ENCODE data around the gene NCAN. TPM values are rescaled to one million over a fixed set of nuclear protein-coding genes. Genes with fewer than 3 reads are reported as not detected.
A peak's percentile ranks its signal among the peaks of the same experiment; 100 is the strongest.

Gene NCAN
- total RNA-seq, 8 experiments from 2014 or later, result 7.1 to 211 (median 27.4) TPM

DNA sequence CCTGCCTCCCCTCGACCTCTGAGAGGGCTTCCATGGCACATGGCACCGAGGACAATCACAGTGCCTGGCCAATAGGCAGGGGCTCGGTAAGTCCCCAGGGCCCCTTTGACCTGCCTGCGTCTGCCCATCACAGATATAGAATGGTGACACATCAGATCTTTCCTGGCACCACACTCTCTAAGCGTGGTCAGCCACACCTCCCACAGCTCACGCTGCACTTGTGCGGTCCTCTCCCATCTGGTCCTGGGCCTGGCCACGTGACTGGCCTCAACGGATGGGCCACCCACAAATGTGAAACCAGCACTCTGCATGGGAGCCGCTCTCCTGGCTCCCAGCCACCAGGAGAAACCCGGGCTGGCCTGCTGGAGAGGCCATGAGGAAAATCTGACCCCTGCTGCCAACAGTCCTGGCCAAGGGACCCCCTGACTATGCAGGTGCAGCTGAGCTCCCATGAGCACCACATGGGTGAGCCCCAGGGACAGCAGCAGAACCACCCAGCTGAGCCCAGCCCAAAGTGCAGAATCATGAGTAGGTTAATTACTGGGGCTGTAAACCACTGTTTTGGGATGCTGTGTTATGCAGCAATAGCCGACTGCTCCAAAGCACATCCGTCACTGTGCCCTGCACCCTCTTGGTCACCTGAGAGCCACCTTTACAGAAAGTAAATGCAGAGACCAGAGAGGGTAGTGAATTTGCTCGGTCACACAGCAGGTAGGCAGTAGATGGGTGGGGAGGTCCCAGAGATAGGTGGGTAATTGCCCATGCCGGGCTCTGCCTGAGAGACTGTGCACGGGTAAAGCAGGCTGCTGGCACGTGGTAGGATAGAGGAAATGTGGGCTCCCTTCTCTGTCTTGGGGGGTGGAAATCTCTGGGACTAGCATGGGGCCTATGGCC, 32.0 kb upstream of the NCAN start:
- Histone ChIP-seq H3K4me1 (replicated peaks in 1 of 2) (no peaks in the 10 kb centered on the region), H3K27ac (no peak overlapping the region), H3K4me3 (no peak overlapping the region)
- 50 to 100% (median 91%) methylated on average over 1 to 7 of the region's 17 CpGs; no CpG with 5 or more reads in 2 of the 10 experiments for WGBS, 10 experiments
- in situ Hi-C loops (cut with MboI; ENCODE audit: low pct_unique_long_range_greater_than_20kb in 2 of 9, low sequenced_read_pairs in 9 of 9, unreplicated experiment in 9 of 9), result no loop called here
- ATAC-seq (replicated peaks in 6 of 8), result peak in 2 of 8 experiments; percentile 12 to 71

DNA sequence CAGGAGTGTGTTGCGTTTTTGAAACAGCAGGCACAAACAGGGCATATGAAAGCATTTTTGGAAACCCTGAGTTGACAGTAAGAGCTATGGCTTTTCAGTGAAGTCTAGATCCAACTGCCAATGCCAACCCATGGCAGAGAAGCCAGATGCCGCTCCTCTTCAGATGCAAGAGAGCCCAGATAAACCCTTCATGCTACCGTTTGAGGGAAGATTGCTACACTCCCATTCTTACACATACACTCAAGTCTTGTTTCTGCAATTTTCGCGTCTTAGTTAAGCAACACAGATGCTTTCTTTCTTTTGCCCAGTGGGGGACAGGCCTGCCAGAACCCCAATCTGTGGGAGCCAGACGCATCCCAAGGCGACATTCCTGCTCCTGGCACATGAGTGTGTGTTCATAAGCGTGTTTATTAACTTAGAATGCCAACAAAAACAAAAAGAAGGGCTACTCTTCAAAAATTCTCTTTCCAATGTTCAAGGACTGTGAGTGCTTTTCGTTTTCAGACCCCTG, 30.2 kb upstream of the NCAN start:
- 68 to 100% (median 91%) methylated on average over 1 to 8 of the region's 9 CpGs; no CpG with 5 or more reads in 2 of the 10 experiments for WGBS, 10 experiments
- ATAC-seq (replicated peaks in 6 of 8), result no peak
- Histone ChIP-seq H3K4me1 (replicated peaks in 1 of 2) (no peaks in the 10 kb centered on the region), H3K4me3 (no peak overlapping the region), H3K27ac (no peak overlapping the region)
- in situ Hi-C loops (cut with MboI; ENCODE audit: low pct_unique_long_range_greater_than_20kb in 2 of 9, low sequenced_read_pairs in 9 of 9, unreplicated experiment in 9 of 9), result no loop called here

DNA sequence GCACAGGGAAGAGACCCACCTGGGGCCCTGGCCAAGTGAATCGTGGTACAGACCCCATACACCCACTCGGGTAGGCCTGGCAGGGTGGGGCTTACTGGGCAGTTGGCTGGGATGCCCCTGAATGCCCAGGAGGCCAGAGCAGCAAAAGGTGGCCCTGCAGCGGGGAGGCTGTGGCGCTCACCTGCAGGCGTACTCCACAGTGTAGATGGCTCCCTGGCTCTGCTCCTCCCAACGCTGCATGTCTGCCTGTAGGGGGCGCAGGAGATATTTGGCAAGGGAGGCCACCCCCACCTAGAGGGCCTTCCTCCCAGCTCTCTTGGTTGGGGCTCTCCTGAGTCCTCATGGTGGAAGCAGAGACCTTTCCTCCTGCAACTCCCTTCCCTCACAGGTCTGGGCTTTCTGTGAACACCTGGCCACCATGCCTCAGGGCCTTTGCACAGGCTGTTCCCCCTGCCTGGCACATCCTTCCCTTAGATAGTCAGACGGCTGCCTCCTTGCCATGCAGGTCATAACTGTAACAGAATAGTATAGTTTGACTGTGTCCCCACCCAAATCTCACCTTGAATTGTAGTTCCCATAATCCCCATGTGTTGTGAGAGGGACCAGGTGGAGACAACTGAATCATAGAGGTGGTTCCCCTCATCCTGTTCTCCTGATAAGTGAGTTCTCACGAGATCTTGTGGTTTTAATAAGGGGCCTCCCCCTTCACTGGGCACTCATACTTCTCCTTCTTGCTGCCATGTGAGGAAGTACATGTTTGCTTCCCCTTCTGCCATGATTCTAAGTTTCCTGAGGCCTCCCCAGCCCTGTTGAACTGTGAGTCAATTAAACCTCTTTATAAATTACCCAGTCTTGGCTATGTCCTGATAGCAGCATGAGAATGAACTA, 25.7 kb upstream of the NCAN start:
- H3K4me3 ChIP-seq, result no peak overlapping the region
- H3K27ac ChIP-seq, result no peak overlapping the region
- H3K4me1 ChIP-seq (replicated peaks in 1 of 2), result peaks cover 2 to 4% of the 10 kb centered on the region in 2 donors
- WGBS, 10 experiments, result 72 to 100% (median 80%) methylated on average over 1 to 5 of the region's 9 CpGs; no CpG with 5 or more reads in 7 of the 10 experiments
- ATAC-seq (replicated peaks in 6 of 8), result peak in 6 of 8 experiments; percentile 13 to 100 (median 66)
- in situ Hi-C loops (cut with MboI; ENCODE audit: low pct_unique_long_range_greater_than_20kb in 2 of 9, low sequenced_read_pairs in 9 of 9, unreplicated experiment in 9 of 9), result no loop called here

DNA sequence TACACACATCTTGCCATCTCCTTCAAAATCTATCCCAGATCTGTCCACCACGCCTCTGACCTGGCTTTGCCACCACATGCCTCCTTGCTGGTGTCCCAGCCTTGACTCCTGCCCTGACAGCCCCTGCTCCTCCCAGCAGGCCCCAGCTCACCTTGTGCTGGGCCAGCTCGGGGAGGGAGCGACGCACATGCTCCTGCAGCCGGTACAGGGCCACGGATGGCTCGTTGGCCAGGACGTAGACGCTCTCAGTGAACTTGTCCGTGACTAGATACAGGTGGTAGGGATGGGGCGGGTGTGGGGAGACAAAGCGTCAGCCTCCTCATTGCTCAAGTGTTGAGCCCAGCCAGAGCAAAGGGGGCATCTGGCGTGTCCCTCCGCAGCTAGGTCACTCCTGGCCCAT, 25.0 kb upstream of the NCAN start:
- in situ Hi-C loops (cut with MboI; ENCODE audit: low pct_unique_long_range_greater_than_20kb in 2 of 9, low sequenced_read_pairs in 9 of 9, unreplicated experiment in 9 of 9), result no loop called here
- Histone ChIP-seq H3K4me3 (no peak overlapping the region), H3K4me1 (replicated peaks in 1 of 2) (peaks cover 4 to 5% of the 10 kb centered on the region in 2 donors), H3K27ac (no peak overlapping the region)
- 80 to 100% (median 88%) methylated on average over 1 to 4 of the region's 14 CpGs; no CpG with 5 or more reads in 6 of the 10 experiments for WGBS, 10 experiments
- ATAC-seq (replicated peaks in 6 of 8), result no peak

DNA sequence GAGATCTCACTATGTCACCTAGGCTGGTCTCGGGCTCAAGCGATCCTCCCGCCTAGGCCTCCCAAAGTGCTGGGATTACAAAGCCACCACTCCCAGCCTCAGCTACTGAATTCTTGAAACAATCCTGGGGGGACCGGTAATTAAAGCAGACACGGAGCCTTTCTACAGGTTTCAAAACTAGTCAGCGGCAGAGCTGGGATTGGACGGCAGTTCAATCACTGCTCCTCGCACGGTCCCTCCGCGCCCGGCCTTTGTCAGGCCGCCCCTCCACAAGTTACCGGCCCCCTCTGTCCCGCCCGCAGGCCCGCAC, 20.0 kb upstream of the NCAN start:
- Histone ChIP-seq H3K27ac (peak overlapping the region; percentile 86 to 92), H3K4me3 (peak overlapping the region; percentile 69 to 99 (median 87)), H3K4me1 (replicated peaks in 1 of 2) (peaks cover 5 to 7% of the 10 kb centered on the region in 2 donors)
- in situ Hi-C loops (cut with MboI; ENCODE audit: low pct_unique_long_range_greater_than_20kb in 2 of 9, low sequenced_read_pairs in 9 of 9, unreplicated experiment in 9 of 9), result no loop called here
- WGBS, 10 experiments, result 0% methylated on average over 3 to 8 of the region's 17 CpGs; no CpG with 5 or more reads in 7 of the 10 experiments
- peak in 2 of 8 experiments; percentile 3 to 5 for ATAC-seq (replicated peaks in 6 of 8)

DNA sequence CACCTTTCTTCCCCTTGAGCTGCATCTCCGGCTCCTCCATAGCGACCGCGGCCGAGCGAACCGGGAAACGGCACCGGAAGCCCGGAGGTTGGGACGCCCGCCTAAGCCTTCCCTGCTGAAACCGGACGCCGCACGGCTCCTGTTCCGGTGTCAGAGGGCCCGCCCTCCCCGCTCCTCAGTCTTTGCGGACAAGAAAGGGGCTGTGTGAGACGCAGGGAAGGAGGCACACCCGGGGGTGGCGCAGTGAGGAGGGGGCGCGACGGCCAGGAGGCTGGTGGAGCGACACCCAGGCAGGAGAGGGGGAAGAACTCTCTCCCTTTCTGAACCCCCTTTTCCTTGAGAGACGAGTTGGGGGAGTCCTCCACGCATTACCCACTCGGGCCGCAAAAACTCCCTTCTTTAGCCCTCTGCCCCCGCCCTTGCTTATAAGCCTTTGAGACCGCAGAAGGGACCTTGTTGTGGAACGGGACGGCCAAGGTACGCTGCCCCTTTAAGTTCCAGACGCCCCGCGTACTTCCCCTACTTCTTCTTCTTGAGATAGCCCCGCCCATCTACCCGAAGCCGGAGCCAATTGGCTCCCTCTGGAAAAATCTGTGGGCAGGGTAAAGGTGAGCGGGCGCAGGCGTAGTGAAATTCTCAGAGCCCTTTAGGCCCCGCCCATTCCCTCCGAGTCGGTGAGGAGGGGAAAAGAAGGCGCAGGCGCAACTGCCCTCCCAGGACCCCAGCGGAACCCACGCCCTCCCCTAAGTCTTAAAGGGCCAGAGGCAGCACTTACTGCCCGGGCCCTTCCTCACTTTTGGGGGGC, 19.5 kb upstream of the NCAN start, which contains the start of the genes BORCS8 and RFXANK:
Gene BORCS8 (minus strand): TSS at position 75 of the 805 bp plus-strand sequence. CDS start 35 bp downstream, at position 40.
Gene RFXANK (plus strand): TSS at position 181 of the 805 bp plus-strand sequence. CDS start 1,689 bp downstream, outside the sequence.
- peak within 1 kb of the TSS; percentile 69 to 99 (median 87) for H3K4me3 ChIP-seq
- H3K27ac ChIP-seq, result peak within 1 kb of the TSS; percentile 86 to 92
- WGBS, 10 experiments, result 0% methylated on average over 5 of the region's 53 CpGs; no CpG with 5 or more reads in 9 of the 10 experiments
- H3K4me1 ChIP-seq (replicated peaks in 1 of 2), result peaks cover 5 to 7% of the 10 kb centered on the region in 2 donors
- ATAC-seq (replicated peaks in 6 of 8), result peak; percentile 87 to 95 (median 91)
- in situ Hi-C loops (cut with MboI; ENCODE audit: low pct_unique_long_range_greater_than_20kb in 2 of 9, low sequenced_read_pairs in 9 of 9, unreplicated experiment in 9 of 9), result no loop called here

DNA sequence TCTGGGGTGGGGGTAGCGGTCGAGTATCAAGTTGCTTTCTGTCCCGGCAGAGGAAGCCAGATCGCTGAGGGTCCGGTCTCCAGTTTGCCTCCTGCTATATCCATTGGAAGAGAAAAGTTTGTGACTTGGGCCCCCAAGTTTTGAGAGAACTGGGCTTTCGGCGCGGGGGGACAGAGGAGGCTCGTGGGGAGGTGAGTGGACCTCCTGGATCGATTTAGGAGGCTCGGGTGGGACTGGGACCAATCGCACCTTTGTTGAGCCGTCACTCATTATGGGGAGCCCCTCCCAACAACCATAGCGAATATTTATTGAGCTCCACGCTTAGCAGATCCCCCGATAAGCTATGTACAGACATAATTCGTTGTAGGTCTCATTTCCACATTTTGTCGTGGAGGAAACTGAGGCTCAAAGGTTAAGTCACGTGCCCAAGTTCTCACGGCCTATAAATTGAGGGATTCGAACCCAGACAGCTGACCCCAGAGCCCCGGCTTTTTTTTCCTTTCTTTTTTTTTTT, 18.8 kb upstream of the NCAN start:
- 0 to 6% (median 3%) methylated on average over 2 to 13 of the region's 22 CpGs; no CpG with 5 or more reads in 1 of the 10 experiments for WGBS, 10 experiments
- in situ Hi-C loops (cut with MboI; ENCODE audit: low pct_unique_long_range_greater_than_20kb in 2 of 9, low sequenced_read_pairs in 9 of 9, unreplicated experiment in 9 of 9), result no loop called here
- Histone ChIP-seq H3K4me1 (replicated peaks in 1 of 2) (peaks cover 5 to 7% of the 10 kb centered on the region in 2 donors), H3K27ac (peak overlapping the region in 1 of 2 donors; percentile 28), H3K4me3 (peak overlapping the region; percentile 69 to 99 (median 87))
- peak in 3 of 8 experiments; percentile 6 to 11 (median 6) for ATAC-seq (replicated peaks in 6 of 8)

DNA sequence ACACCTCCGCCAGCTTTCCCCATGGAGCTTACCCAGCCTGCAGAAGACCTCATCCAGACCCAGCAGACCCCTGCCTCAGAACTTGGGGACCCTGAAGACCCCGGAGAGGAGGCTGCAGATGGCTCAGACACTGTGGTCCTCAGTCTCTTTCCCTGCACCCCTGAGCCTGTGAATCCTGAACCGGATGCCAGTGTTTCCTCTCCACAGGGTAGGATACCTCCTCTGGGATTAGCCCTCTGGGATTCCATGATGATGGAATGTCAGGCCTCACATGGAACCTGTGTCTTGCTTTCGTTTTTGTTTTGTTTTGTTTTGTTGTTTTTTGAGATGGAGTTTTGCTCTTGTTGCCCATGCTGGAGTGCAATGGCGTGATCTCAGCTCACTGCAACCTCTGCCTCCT, 17.8 kb upstream of the NCAN start:
- in situ Hi-C loops (cut with MboI; ENCODE audit: low pct_unique_long_range_greater_than_20kb in 2 of 9, low sequenced_read_pairs in 9 of 9, unreplicated experiment in 9 of 9), result no loop called here
- H3K4me3 ChIP-seq, result no peak overlapping the region
- no peak for ATAC-seq (replicated peaks in 6 of 8)
- WGBS, 10 experiments, result 21 to 100% (median 93%) methylated on average over 1 to 2 of the region's 5 CpGs; no CpG with 5 or more reads in 2 of the 10 experiments
- H3K27ac ChIP-seq, result no peak overlapping the region
- H3K4me1 ChIP-seq (replicated peaks in 1 of 2), result peaks cover 5 to 7% of the 10 kb centered on the region in 2 donors

DNA sequence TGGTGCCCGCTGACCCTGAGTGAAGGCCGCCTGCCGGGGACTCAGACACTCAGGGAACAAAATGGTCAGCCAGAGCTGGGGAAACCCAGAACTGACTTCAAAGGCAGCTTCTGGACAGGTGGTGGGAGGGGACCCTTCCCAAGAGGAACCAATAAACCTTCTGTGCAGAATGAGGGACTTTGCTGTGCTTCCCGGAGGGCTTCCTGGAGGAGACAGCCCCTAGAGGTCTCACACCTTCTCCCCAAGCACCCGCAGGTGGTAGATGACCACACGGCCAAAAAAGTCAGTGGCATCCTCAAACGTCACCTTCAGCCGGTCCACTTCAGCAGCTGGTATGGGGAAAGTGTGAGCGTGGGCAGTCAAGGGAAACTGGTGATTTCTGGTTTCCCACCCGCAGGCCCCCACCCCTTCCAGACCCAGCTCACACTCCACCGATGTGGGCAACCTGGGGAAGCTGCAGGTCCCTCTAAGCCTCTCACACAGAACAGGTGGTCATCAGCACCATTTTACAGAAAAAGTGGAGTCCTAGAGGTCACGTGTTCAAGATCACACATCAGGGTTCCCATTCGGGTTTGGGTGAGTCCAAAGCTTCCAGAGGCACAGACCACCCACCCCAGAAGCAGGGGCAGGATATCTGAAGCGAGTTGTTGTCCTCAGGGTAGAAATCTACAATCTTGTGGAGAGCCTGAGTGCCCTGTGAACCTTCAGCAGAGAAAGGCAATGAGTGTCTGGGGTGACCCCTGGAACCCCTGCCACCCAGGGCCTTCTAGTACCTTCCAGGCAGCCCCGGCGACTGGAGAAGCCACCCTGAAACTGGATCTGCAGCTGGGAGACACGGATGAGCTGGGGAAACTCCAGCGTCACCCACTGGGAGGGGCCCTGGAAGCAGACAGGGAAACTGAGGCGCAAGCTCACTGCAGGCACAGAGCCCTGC, 9.8 kb upstream of the NCAN start:
- peaks cover 6 to 8% of the 10 kb centered on the region in 2 donors for H3K4me1 ChIP-seq (replicated peaks in 1 of 2)
- WGBS, 10 experiments, result 0 to 80% (median 65%) methylated on average over 1 to 10 of the region's 19 CpGs; no CpG with 5 or more reads in 3 of the 10 experiments
- H3K4me3 ChIP-seq, result peak overlapping the region in 1 of 5 donors; percentile 61
- H3K27ac ChIP-seq, result no peak overlapping the region
- in situ Hi-C loops (cut with MboI; ENCODE audit: low pct_unique_long_range_greater_than_20kb in 2 of 9, low sequenced_read_pairs in 9 of 9, unreplicated experiment in 9 of 9), result no loop called here
- ATAC-seq (replicated peaks in 6 of 8), result no peak

DNA sequence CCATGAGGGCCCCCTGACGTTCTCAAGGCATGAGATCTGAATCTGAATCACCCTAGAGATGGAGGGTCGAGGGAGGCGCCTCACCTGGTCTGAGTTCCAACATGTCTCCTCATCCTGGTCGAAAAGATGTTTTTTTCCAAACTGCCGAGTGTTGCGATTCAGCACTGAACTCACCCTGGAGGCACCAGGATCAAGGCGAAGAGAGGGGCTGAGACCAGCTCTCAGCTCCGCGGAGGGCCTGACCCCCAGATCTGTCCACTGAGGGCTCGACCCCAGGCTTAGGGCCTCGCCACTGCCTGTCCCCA, 9.1 kb upstream of the NCAN start:
- no peak for ATAC-seq (replicated peaks in 6 of 8)
- peaks cover 6 to 8% of the 10 kb centered on the region in 2 donors for H3K4me1 ChIP-seq (replicated peaks in 1 of 2)
- WGBS, 10 experiments, result 0 to 21% (median 7%) methylated on average over 1 to 5 of the region's 11 CpGs; no CpG with 5 or more reads in 4 of the 10 experiments
- H3K4me3 ChIP-seq, result peak overlapping the region; percentile 51 to 77 (median 61)
- no peak overlapping the region for H3K27ac ChIP-seq
- in situ Hi-C loops (cut with MboI; ENCODE audit: low pct_unique_long_range_greater_than_20kb in 2 of 9, low sequenced_read_pairs in 9 of 9, unreplicated experiment in 9 of 9), result no loop called here

Data from motor neuron (in vitro differentiated cells).